ENCODE measurements around the gene AOAH.

The AOAH gene

DNA sequence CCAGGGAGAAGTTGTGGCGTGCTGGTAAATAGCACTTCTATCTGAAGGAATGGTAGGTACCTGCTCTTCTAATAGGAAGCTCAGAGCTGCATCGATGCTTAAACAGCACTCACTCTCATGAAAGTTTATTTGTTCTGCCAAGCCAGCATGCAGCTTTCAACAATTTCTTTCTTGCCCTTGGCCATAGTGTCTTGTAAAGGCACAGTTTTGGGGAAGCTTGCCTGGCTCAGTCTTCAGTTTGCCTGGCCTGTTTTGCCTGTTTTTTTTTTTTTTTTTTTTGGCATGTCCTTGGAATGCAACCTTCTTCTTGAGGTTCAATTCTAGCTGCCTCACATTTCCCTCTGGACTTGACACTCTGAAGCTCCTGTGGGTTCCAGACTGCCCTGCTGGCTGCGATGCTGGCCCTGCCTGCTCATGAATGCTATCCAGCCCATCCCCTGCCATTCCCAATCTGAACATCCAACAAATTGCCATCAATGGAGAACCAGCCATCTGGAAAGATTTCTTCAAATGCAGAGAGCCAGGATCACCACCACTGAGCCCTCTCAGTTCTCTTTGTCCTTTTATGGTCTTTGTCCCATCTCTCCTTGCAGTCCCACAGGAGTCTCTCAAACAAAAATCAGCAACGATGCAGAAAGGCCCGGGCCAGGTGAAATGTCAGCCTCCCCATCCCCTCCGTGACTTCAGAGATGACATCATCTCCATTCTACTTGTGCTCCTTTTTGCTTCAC, 200.8 kb downstream of the AOAH start:
- no peak for TF ChIP-seq FOXM1 (IDR thresholded peaks at IDR 0.05; ENCODE audit: borderline replicate concordance, low read depth)
- TF ChIP-seq YY1 (IDR thresholded peaks at IDR 0.05; ENCODE audit: low read depth): no peak
- no peak for TF ChIP-seq EP300 (IDR thresholded peaks at IDR 0.05; ENCODE audit: borderline replicate concordance)
- TF ChIP-seq ZBTB7A (IDR thresholded peaks at IDR 0.05; ENCODE audit: low read depth): no peak
- no peak for TF ChIP-seq EGR1 (IDR thresholded peaks at IDR 0.05)
- TF ChIP-seq MAX (IDR thresholded peaks at IDR 0.05): no peak
- no peak for TF ChIP-seq TAF1 (IDR thresholded peaks at IDR 0.05; ENCODE audit: low read depth)
- no peak for TF ChIP-seq CEBPB (IDR thresholded peaks at IDR 0.05)
- TF ChIP-seq REST (IDR thresholded peaks at IDR 0.05; ENCODE audit: low read depth): no peak
- TF ChIP-seq NFIC (IDR thresholded peaks at IDR 0.05): no peak

- TF ChIP-seq YY1 (IDR thresholded peaks at IDR 0.05; ENCODE audit: low read depth) (no peak), CEBPB (IDR thresholded peaks at IDR 0.05) (no peak), CREB1 (IDR thresholded peaks at IDR 0.05; ENCODE audit: low read depth) (no peak), TAF1 (IDR thresholded peaks at IDR 0.05; ENCODE audit: low read depth) (no peak), EP300 (IDR thresholded peaks at IDR 0.05; ENCODE audit: borderline replicate concordance) (no peak), MAX (IDR thresholded peaks at IDR 0.05) (no peak), ZBTB7A (IDR thresholded peaks at IDR 0.05; ENCODE audit: low read depth) (no peak)
Measured at GRCh38 chr7:36522453-36523007, 201.8 kb downstream of the AOAH start.

- TF ChIP-seq CEBPB (IDR thresholded peaks at IDR 0.05): no peak
- no peak for TF ChIP-seq REST (IDR thresholded peaks at IDR 0.05; ENCODE audit: low read depth)
- no peak for TF ChIP-seq TEAD4 (IDR thresholded peaks at IDR 0.05)
- no peak for TF ChIP-seq EGR1 (IDR thresholded peaks at IDR 0.05)
- no peak for TF ChIP-seq ZBTB7A (IDR thresholded peaks at IDR 0.05; ENCODE audit: low read depth)
- no peak for TF ChIP-seq RAD21 (IDR thresholded peaks at IDR 0.05; ENCODE audit: low read depth)
- TF ChIP-seq NFIC (IDR thresholded peaks at IDR 0.05): no peak
- no peak for TF ChIP-seq MAX (IDR thresholded peaks at IDR 0.05)
- TF ChIP-seq EP300 (IDR thresholded peaks at IDR 0.05; ENCODE audit: borderline replicate concordance): no peak
- no peak for TF ChIP-seq TAF1 (IDR thresholded peaks at IDR 0.05; ENCODE audit: low read depth)
- TF ChIP-seq TCF12 (IDR thresholded peaks at IDR 0.05; ENCODE audit: low read depth): no peak
- no peak for TF ChIP-seq YY1 (IDR thresholded peaks at IDR 0.05; ENCODE audit: low read depth)
- TF ChIP-seq FOXM1 (IDR thresholded peaks at IDR 0.05; ENCODE audit: borderline replicate concordance, low read depth): no peak
- TF ChIP-seq USF1 (IDR thresholded peaks at IDR 0.05): no peak
- no peak for TF ChIP-seq CREB1 (IDR thresholded peaks at IDR 0.05; ENCODE audit: low read depth)
Measured at GRCh38 chr7:36521911-36522310, 202.4 kb downstream of the AOAH start.

GRCh38 chr7:36521133-36521532, 203.2 kb downstream of the AOAH start:
- TF ChIP-seq FOXM1 (IDR thresholded peaks at IDR 0.05; ENCODE audit: borderline replicate concordance, low read depth) (no peak), NFIC (IDR thresholded peaks at IDR 0.05) (no peak), TEAD4 (IDR thresholded peaks at IDR 0.05) (no peak), REST (IDR thresholded peaks at IDR 0.05; ENCODE audit: low read depth) (no peak), CREB1 (IDR thresholded peaks at IDR 0.05; ENCODE audit: low read depth) (no peak), TAF1 (IDR thresholded peaks at IDR 0.05; ENCODE audit: low read depth) (no peak), TCF12 (IDR thresholded peaks at IDR 0.05; ENCODE audit: low read depth) (no peak), CEBPB (IDR thresholded peaks at IDR 0.05) (no peak), EGR1 (IDR thresholded peaks at IDR 0.05) (no peak)

All from Ishikawa (cell line).